HepG2 (cell line): ENCODE results near the gene ESPNL. TPM values are rescaled to one million over a fixed set of nuclear protein-coding genes. Genes with fewer than 3 reads are reported as not detected.

ENCODE experiments used
- ATAC-seq: fragments of 200-7000 bp; cut with Tn5 transposase; 3 replicates; pipeline ENCODE4 v1.9.1; 2020; ENCODE audit warnings: mild to moderate bottlenecking, moderate library complexity
- BruUV-seq: library from RNA; stranded (reverse); fragments of 400-500 nt; replicated peaks from 2 replicates; lab custom pipeline; 2021; lab: Mats Ljungman, UMichigan
- CTCF ChIA-PET: fragments of 300-600 bp; formaldehyde crosslinking; extraction: SDS; loops from one replicate; lab custom pipeline; 2021; ENCODE audit warnings: low total read pairs, inconsistent platforms, low intra/inter-chr PET ratio; lab: Yijun Ruan, JAX
- POLR2A ChIA-PET: fragments of 350-600 bp; sonication (Branson Sonifier 250); formaldehyde crosslinking; loops from one replicate; lab custom pipeline; 2020; ENCODE audit warnings: antibody characterized with exemption, inconsistent platforms; lab: Yijun Ruan, JAX
- DNase-seq: peaks from one replicate; pipeline ENCODE4 v3.0.0-alpha.2; 2015; ENCODE audit warnings: low spot score
- FAIRE-seq: peaks from 3 replicates; lab custom pipeline; 2011; peaks lifted over from hg19 to GRCh38; lab: Jason Lieb, UNC
- H2AFZ ChIP-seq: one replicate; pipeline ENCODE4 v1.6.1; 2011; ENCODE audit warnings: low read length, inconsistent platforms
- H3K27ac ChIP-seq: fragments of 300-600 bp; 3 replicates; pipeline ENCODE4 v1.8.0; 2011; ENCODE audit warnings: mixed run types, mild to moderate bottlenecking, mixed read lengths, low read length, inconsistent platforms; ENCODE audit not compliant: insufficient read depth; ENCODE audit errors: extremely low read length
- H3K27me3 ChIP-seq, 2 experiments: fragments of 200-600 bp in 1 of 2; 2 replicates in 1 of 2; 3 replicates in 1 of 2; pipeline versions ENCODE4 v1.6.0 to v1.8.0; 2011; ENCODE audit warnings: low read length in 2 of 2, mild to moderate bottlenecking in 2 of 2, moderate library complexity in 2 of 2, inconsistent platforms in 1 of 2; ENCODE audit not compliant: insufficient read depth in 2 of 2, control insufficient read depth in 1 of 2
- H3K36me3 ChIP-seq, 2 experiments: fragments of 200-600 bp in 1 of 2; replicated peaks in 1 of 2; 2 replicates in 1 of 2; 3 replicates in 1 of 2; pipeline versions ENCODE4 v1.5.1 to v1.8.0; 2011; ENCODE audit warnings: low read length in 2 of 2, inconsistent platforms in 1 of 2; ENCODE audit not compliant: insufficient read depth in 2 of 2, control insufficient read depth in 1 of 2
- H3K4me1 ChIP-seq: 2 replicates; pipeline ENCODE4 v1.5.1; 2012; ENCODE audit warnings: low read length, inconsistent platforms; ENCODE audit not compliant: insufficient read depth
- H3K4me2 ChIP-seq: 2 replicates; pipeline ENCODE4 v1.6.0; 2011; ENCODE audit warnings: low read depth, low read length, inconsistent platforms
- H3K4me3 ChIP-seq, 3 experiments: fragments of 200-600 bp in 1 of 3; sonication (generic), shearing (Covaris generic) in 1 of 3; replicated peaks in 1 of 3; 2 replicates each; pipeline ENCODE4 v1.5.1; 2011 to 2016; ENCODE audit warnings: low read length in 3 of 3, inconsistent platforms in 2 of 3, low read depth in 2 of 3, mild to moderate bottlenecking in 2 of 3, control low read depth in 1 of 3, mixed read lengths in 1 of 3; ENCODE audit not compliant: insufficient read depth in 1 of 3
- H3K79me2 ChIP-seq: one replicate; pipeline ENCODE4 v1.6.1; 2011; ENCODE audit warnings: low read length, inconsistent platforms; ENCODE audit not compliant: insufficient read depth
- H3K9ac ChIP-seq: 2 replicates; pipeline ENCODE4 v1.6.0; 2011; ENCODE audit warnings: mild to moderate bottlenecking, low read depth, low read length, inconsistent platforms; ENCODE audit not compliant: insufficient read depth
- H3K9me3 ChIP-seq: 2 replicates; pipeline ENCODE4 v1.5.1; 2012; ENCODE audit warnings: mild to moderate bottlenecking, low read length
- H4K20me1 ChIP-seq: 2 replicates; pipeline ENCODE4 v1.6.0; 2011; ENCODE audit warnings: inconsistent platforms, mild to moderate bottlenecking, low read length, moderate library complexity; ENCODE audit not compliant: insufficient read depth
- FOXA1 ChIP-seq, 2 experiments: fragments of 450-650 bp in 1 of 2; sonication (generic) in 1 of 2; formaldehyde crosslinking in 1 of 2; IDR thresholded peaks; 2 replicates each; pipeline versions ENCODE4 v1.4.0 to v1.6.1; 2016 to 2020; ENCODE audit warnings: missing genetic modification reagents in 1 of 2
- HNF1B ChIP-seq: sonication (generic); formaldehyde crosslinking; IDR thresholded peaks from 2 replicates; pipeline ENCODE4 v1.5.1; 2020; ENCODE audit warnings: mild to moderate bottlenecking, moderate library complexity, missing genetic modification reagents
- KDM2A ChIP-seq: sonication (generic); formaldehyde crosslinking; IDR thresholded peaks from 2 replicates; pipeline ENCODE4 v1.4.0; 2020; ENCODE audit warnings: low read depth, missing genetic modification reagents, borderline replicate concordance
- POGK ChIP-seq: sonication (generic); formaldehyde crosslinking; conservative IDR thresholded peaks from 2 replicates; pipeline ENCODE4 v1.8.0; 2022; ENCODE audit warnings: mild to moderate bottlenecking, moderate library complexity, missing genetic modification reagents
- RAD21 ChIP-seq: fragments of 450-650 bp; formaldehyde crosslinking; IDR thresholded peaks from 2 replicates; pipeline ENCODE4 v1.5.0; 2020; ENCODE audit warnings: mild to moderate bottlenecking
- RXRB ChIP-seq: IDR thresholded peaks from 2 replicates; pipeline ENCODE4 v1.6.1; 2016; ENCODE audit warnings: borderline replicate concordance, missing genetic modification reagents, missing compliant biosample characterization
- WGBS: methylation state at CpG from one replicate; pipeline ENCODE4 v1.1.6; 2017; ENCODE audit warnings: low lambda C conversion rate; 5-methylcytosine and 5-hydroxymethylcytosine counted together
- in situ Hi-C: cut with HindIII; loops from 2 replicates; pipeline ENCODE4 v1.10.0; 2017; ENCODE audit warnings: low pct_unique_long_range_greater_than_20kb; ENCODE audit not compliant: extremely low pct_ligation_motif_present
- intact Hi-C: fragments of 100-400 bp; cut with micrococcal nuclease; formaldehyde crosslinking; loops from one replicate; pipeline ENCODE4 v1.10.0; 2022; ENCODE audit not compliant: unreplicated experiment
- polyA plus RNA-seq, 8 experiments: library from polyadenylated mRNA; depleted of rRNA in 3 of 8; stranded (reverse) in 7 of 8; unstranded in 1 of 8; fragments of >200 nt; fragmentation: Illumina TruSeq in 4 of 8; extraction: Trizol in 4 of 8; gene quantifications; 2 replicates each; pipeline versions ENCODE4 v1.2.1 to v1.2.3, GENCODE V29; 2011 to 2016; ENCODE audit warnings: low read depth in 4 of 8, missing spikeins in 1 of 8, mixed read lengths in 1 of 8; ENCODE audit not compliant: insufficient read depth in 1 of 8
- total RNA-seq, 5 experiments: library from RNA; depleted of rRNA; stranded (reverse); fragments of >200 nt; fragmentation: Illumina TruSeq; extraction: Trizol; gene quantifications; 2 replicates each; pipeline ENCODE4 v1.2.3, GENCODE V29; 2016; ENCODE audit warnings: low read depth in 1 of 5
- TF ChIP-seq, protein P1 (sequence below): sonication (generic); formaldehyde crosslinking; IDR thresholded peaks from 2 replicates; pipeline ENCODE4 v1.8.1; 2023; ENCODE audit warnings: missing genetic modification reagents, inconsistent platforms, borderline replicate concordance
- TF ChIP-seq, protein P2 (sequence below): sonication (generic); formaldehyde crosslinking; IDR thresholded peaks from 2 replicates; pipeline ENCODE4 v1.5.0; 2020; ENCODE audit warnings: mild to moderate bottlenecking, missing genetic modification reagents, moderate library complexity
- TF ChIP-seq, protein P3 (sequence below): fragments of 450-650 bp; IDR thresholded peaks from 2 replicates; pipeline ENCODE4 v1.6.1; 2017

The ESPNL gene
- total and polyA plus RNA-seq, 2 of the 13 experiments (the other 11 are each of a cell fraction or from before 2014, with no cell fraction given), result 0.45 to 0.80 TPM

DNA sequence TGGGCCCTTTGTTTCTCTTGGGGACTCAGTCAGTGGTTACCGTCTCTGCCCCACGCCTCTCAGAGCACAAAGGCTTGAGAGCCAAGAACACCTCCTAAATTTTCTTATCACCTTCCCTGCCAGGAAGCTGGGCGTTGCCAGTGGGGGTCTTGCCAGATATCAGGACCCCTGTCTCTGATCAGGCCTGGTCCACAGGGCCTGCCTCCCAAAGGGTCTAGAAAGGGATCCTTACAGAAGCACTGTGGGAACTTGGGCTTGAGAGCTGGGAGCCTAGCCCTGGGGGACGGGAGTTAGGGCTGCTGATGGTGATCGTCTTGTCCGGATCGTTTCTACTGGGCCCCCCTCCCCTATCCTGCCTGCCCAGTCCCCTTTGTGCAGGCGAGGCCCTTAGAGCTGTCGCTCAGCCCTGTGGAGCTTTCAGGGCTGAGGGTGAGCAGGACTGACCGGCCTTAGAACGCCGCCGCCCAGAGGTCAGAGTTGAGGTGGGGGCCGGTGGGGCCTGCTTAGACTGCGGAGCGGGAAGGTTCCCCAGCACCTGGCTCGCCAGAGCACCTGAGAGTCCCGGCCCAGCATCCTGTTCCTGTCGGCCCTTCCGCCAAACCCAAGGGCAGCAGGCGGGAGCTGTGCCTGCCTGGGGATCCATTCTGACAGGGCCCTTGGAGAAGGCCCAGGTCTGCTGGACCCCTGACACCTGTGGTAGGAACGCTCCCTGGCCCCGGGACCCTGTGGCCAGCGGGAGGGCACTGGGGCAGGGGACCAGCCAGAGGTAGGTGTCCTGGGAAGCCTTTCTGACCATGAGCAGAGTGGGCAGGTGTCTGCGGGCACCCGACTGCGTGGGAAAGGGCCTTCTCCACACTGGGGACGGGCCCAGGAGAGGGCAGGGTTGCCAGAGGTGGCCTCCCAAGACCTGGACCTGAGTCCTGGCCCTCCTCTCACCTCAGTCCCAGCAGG lies 956 bp downstream of the ESPNL start:
- Histone ChIP-seq H3K9me3 (no peaks in the 10 kb centered on the region), H3K4me1 (peaks cover 23% of the 10 kb centered on the region), H3K4me3 (no peak overlapping the region), H2AFZ (no peak overlapping the region), H3K4me2 (no peak overlapping the region), H3K27me3 (peaks cover 5 to 46% of the 10 kb centered on the region in 2 experiments), H3K9ac (no peak overlapping the region), H4K20me1 (no peaks in the 10 kb centered on the region), H3K79me2 (no peaks in the 10 kb centered on the region), H3K27ac (no peak overlapping the region), H3K36me3 (no peaks in the 10 kb centered on the region)
- DNase-seq (no peak), ATAC-seq (peak; percentile 17), FAIRE-seq (no peak)
- WGBS, result 55% methylated on average over 22 of the region's 28 CpGs
- intact Hi-C loops (no loop called here), in situ Hi-C loops (no loop called here)
- CTCF ChIA-PET, result no interaction called here
- TF ChIP-seq FOXA1 (IDR thresholded peaks at IDR 0.05), result no peak
- no peak for TF ChIP-seq FOXA1 (CRISPR knock-in tag; IDR thresholded peaks at IDR 0.05)
- TF ChIP-seq RXRB (CRISPR knock-in tag), result no peak
- TF ChIP-seq KDM2A, result 0 out of 2 replicates have a peak, but pooled peaks have one; percentile 17
- TF ChIP-seq, protein P1, sequence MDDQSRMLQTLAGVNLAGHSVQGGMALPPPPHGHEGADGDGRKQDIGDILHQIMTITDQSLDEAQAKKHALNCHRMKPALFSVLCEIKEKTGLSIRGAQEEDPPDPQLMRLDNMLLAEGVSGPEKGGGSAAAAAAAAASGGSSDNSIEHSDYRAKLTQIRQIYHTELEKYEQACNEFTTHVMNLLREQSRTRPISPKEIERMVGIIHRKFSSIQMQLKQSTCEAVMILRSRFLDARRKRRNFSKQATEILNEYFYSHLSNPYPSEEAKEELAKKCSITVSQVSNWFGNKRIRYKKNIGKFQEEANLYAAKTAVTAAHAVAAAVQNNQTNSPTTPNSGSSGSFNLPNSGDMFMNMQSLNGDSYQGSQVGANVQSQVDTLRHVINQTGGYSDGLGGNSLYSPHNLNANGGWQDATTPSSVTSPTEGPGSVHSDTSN (CRISPR knock-in tag), result no peak
- TF ChIP-seq, protein P2, sequence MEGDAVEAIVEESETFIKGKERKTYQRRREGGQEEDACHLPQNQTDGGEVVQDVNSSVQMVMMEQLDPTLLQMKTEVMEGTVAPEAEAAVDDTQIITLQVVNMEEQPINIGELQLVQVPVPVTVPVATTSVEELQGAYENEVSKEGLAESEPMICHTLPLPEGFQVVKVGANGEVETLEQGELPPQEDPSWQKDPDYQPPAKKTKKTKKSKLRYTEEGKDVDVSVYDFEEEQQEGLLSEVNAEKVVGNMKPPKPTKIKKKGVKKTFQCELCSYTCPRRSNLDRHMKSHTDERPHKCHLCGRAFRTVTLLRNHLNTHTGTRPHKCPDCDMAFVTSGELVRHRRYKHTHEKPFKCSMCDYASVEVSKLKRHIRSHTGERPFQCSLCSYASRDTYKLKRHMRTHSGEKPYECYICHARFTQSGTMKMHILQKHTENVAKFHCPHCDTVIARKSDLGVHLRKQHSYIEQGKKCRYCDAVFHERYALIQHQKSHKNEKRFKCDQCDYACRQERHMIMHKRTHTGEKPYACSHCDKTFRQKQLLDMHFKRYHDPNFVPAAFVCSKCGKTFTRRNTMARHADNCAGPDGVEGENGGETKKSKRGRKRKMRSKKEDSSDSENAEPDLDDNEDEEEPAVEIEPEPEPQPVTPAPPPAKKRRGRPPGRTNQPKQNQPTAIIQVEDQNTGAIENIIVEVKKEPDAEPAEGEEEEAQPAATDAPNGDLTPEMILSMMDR, result peak; percentile 47
- no peak for TF ChIP-seq POGK (CRISPR knock-in tag)
- TF ChIP-seq RAD21, result 0 out of 2 replicates have a peak, but pooled peaks have one; percentile 8
- TF ChIP-seq, protein P3, sequence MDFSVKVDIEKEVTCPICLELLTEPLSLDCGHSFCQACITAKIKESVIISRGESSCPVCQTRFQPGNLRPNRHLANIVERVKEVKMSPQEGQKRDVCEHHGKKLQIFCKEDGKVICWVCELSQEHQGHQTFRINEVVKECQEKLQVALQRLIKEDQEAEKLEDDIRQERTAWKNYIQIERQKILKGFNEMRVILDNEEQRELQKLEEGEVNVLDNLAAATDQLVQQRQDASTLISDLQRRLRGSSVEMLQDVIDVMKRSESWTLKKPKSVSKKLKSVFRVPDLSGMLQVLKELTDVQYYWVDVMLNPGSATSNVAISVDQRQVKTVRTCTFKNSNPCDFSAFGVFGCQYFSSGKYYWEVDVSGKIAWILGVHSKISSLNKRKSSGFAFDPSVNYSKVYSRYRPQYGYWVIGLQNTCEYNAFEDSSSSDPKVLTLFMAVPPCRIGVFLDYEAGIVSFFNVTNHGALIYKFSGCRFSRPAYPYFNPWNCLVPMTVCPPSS, result no peak
- TF ChIP-seq HNF1B, result no peak
- no TSS peak for BruUV-seq
- POLR2A ChIA-PET, result interaction anchor here (1.3 kb wide), 1 partner anchor 40 kb away, joined by 4 read pairs; the partner anchor contains the start of gene SCLY
